ENCODE results near the gene EMILIN3.

EMILIN3 gene

DNA sequence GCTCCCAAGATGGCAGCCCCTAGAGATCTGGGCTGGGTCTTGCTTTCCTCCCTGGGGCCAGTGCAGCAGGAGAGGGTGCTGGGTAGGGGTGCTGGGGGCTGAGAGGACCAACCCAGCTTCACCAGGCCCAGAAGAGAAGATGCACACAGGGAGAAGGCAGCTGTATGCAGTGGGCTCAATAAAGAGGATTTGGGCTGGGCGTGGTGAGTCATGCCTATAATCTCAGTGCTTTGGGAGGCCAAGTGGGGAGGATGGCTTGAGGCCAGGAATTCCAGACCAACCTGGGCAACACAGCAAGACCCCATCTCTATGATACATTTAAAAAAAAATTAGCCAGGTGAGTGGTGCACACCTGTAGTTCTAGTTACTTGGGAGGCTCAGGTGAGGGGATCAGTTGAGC, 25.7 kb upstream of the EMILIN3 start:
- no peak for DNase-seq (ENCODE audit: low read depth in 2 of 2)

DNA sequence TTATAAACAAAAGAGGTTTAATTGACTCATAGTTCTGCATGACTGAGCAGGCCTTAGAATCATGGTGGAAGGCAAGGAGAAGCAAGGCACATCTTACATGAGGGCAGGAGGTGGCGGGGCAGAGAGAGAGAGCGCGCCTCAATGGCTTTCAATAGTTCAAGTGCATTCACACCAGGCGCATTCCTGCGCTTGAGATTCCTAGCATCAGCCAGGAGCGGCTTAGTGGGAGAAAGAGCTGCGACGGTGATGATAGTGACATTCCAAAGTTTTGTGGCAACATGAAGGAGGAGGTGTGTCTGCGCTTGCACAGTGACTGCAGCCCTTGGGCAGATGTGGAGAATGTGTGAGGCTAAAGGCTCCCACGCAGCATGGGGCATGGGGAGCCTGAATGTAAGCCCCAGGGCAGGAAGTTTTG, 25.0 kb upstream of the EMILIN3 start:
- DNase-seq (ENCODE audit: low read depth in 2 of 2) = no peak

DNA sequence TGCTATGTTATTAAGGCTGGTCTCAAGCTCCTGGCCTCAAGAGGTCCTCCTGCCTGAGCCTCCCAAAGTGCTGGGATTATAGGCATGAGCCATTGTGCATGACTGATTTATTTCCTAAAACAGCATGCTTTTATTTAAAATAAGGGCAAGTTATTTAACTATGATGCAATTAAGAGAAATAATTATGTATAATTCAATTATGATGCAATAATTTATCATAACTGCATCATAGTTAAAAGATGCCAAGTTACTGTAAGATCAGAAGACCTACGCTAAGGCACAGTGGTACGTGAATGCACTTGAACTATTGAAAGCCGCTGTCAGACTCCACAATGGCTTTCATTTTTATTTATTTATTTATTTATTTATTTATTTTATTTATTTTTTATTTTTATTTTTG, 24.3 kb upstream of the EMILIN3 start:
- DNase-seq (ENCODE audit: low read depth in 2 of 2) = no peak

DNA sequence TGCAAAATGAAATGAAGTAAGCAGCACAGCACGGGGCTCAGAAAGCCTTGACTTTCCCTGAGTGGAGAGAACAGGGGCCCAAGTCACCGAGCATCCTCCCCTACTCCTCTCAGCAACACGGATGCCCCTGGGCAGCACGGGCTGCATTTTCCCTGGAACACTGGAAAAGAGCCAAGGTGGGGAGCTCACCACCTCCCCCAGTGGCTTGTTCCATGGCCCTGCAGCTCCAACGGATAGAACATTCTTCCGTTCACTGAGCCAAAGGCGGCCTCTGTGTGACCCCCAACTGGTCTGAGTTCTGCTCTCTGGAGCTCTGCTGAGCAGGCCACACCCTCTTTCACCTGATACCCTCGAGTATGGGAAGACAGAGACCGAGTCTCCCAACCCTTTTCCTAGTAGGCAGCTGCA, 20.8 kb upstream of the EMILIN3 start:
- DNase-seq (ENCODE audit: low read depth in 2 of 2) = no peak

DNA sequence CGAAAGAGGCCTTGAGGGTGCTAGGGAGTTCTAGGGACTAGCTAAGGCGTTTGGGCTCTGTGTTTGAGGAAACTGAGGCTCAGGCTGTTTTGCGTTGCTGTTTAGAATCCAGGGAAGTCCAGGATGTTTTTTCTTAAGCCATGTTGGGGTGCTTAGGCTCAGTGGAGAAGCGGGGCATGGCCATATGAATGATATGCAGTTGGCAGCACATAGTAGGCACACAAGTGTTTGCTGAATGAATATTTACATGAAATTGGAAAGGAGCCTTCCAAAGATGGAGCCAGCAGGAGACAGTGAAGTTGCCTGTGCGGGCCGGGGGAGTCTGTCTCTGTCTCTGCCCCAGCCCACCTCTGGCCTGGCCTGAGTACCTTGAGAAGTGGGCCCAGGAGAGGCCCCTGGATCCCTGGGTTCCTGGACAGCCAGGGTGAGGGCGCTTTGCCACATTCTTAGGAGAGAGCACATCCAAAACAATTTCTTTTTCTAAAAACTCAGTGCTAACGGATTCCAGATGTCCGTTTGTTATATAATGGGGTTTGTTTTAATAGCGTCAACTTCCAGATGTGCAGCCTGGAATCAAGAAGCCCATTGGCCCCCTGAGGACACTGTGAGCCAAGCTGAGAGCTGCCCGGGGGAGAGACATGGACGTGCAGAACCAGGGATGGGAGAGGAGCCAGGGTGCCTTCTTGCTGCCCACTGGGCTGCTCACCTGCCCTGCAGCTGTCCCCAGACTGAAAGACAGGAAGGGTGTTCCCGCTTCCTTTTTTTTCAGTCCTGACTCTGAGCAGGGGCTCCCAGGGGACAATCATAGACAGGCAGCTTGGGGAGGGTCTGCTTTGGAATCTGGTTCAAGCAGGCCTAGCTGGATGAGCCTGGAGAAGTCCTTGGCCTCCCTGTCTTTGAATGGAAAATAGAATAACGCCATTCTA, 20.1 kb upstream of the EMILIN3 start:
- DNase-seq (ENCODE audit: low read depth in 2 of 2) = no peak

DNA sequence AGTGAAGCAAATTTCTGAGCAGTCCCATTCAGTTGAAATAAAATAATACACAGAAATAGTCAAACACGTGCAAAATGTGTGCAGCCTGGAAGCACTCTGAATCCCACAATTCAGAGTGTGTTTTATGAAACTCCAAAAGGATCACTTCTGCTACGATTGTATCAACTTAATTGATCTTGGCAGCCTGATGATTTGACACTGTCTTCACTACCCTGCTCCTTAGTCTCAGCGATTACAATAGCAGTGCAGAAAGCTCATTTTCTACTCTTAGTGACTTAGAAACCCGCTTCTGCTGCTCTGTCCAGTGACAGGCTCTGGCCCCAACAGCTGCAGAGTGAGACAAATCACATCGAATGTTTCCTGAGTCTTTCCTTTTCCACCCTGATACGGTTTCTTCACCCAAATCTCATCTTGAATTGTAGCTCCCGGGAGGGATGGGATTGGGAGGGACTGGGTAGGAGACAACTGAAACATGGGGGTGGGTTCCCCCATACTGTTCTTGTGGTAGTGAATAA, 16.2 kb upstream of the EMILIN3 start:
- no peak for DNase-seq (ENCODE audit: low read depth in 2 of 2)

DNA sequence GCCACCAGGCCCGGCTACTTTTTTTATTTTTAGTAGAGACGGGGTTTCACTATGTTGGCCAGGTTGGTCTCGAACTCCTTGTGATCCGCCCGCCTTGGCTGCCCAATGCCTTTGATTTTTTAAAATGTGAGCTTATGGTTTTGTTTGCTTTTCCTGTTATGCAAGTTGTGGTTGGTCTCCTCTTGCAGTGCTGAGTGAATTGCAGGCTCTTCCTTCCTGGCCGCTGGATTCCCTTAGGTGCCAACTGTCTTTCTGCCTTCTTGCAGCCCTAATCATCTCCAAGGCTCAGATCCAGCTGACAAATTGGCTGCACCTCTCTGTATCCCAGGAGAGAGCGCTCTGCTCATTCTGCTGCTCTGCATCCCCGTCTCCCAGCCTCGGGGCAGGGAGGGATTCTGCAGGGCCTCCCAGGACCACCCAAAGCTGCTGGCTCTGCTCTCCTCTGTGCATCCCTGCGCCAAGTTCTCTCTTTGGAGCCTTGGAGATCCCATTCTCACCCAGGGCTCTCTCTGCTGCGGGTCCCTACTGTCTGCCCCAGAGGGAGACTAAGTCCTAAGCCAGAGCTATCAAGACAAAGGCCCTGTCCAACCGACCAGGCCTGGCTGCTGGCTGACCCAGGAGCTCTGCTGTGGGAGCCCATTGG, 14.1 kb upstream of the EMILIN3 start:
- no peak for DNase-seq (ENCODE audit: low read depth in 2 of 2)

DNA sequence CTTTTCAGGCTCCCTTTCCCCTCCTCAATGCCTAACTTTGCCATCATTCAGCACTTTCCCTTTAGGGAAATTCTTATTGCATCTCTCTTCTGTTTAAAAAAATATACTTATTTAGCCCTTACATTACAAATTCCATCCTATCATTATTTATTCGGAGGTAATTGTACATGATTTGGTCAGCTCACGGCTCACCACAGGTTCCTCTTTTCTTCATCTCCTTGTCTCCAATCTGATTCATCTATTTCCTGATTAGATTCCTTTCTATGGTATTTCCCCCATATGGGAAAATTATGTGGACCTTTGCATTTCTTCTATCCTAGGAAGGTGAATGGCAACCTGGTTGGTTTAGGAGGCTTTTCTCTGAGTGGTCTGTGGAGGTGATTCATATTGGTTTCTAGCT, 12.9 kb upstream of the EMILIN3 start:
- DNase-seq (ENCODE audit: low read depth in 2 of 2) = no peak

DNA sequence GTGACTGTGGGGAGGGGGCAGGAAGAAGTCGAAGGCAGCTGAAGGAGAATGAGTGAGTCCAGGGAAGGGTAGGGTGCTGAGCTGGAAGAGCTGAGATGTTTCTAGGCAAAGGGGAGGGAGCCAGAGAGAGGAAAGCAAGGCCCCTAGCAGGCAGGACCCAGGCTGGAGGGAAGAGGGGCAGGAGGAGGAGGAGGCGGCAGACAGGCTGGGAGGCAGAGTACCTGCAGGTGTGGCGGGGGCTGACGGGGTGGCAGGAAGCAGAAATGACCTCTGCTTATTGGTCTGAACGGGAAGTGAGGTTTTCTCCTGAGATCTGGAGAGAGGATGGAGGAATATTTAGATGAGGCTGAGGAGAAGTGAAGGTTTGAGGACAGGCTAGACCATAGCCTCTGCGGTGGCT, 10.7 kb upstream of the EMILIN3 start:
- DNase-seq (ENCODE audit: low read depth in 2 of 2) = no peak

DNA sequence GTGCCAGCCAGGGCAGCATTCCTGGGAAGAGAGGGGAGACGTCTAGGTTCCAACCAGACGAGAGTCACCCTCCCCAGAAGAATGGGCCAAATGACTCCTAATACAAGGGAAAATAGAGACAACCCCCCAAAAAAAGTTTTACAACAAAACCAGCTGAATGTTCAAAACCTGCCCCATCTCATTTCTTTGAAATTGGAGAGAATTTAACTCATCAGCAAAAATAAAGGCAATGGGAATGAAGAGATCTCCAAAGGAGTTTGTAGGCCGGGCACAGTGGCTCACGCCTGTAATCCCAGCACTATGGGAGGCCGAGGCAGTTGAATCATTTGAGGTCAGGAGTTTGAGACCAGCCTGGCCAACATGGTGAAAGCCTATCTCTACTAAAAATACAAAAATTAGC, 9.7 kb upstream of the EMILIN3 start:
- DNase-seq (ENCODE audit: low read depth in 2 of 2) = no peak

DNA sequence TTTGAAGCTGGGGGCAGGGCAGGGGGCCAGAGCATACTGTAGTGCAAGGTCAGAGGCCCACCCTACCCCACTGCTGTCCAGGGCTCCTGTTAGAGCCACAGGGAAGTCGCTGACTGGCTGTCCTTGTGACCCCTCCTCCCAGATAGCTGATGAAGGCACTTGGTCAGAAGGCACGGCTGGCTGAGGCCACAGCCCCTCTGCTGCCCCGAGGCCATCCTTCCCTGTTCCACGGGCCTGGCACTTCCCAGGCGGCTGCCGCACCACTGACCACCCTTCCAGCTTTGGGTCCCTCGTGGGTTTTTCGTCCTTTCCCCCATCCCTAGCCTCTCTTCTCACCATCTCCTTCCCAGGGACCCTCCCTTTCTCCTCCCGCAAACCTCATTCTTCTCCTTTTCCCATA, 9.2 kb upstream of the EMILIN3 start:
- DNase-seq (ENCODE audit: low read depth in 2 of 2) = no peak

DNA sequence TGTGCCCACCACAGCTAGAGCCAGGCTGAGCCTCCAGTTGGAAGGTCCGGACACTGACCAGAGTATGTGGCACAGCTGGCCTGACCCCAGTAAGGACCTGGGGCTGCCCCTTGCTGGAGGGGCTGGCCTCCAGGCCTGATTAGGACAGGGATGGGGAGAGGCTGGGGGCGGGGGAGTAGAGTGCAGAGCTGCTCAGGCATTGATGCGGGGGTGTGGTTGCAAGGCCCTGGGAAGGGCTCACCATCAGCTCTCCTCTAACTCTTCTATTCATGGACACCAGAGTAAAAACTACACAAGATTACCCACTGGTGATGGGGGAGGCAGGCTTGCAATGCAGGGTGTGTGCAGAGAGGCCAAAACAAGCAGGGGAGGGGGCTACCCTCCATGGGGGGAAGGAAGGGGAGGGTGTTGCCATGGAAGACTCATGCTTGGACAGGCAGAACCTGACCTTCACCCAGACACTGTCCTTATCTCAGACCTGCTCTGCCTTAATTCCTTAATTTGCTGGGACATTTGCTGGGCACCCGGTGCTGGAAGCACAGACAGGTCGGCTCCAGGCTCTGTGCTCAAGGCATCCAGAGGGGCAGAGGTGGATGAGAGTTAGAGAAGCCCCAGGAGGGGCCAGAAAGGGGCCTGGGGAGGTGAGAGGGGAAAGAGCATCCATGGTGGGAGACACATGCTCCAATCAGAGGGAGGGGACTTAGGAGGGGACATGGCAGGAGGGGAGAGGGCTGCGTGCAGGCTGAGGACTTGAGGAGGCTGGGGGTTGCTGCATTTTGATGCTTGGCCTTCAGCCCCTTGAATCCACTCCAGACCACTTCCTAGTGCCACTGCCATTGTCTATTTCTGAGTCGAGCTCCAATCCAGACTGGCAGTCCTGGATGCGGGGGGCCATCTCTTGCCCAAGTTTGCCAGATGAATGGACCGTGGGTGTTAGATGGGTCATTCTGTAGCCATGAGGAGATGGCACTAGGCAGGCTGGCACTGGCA, 7.6 kb upstream of the EMILIN3 start:
- no peak for DNase-seq (ENCODE audit: low read depth in 2 of 2)

DNA sequence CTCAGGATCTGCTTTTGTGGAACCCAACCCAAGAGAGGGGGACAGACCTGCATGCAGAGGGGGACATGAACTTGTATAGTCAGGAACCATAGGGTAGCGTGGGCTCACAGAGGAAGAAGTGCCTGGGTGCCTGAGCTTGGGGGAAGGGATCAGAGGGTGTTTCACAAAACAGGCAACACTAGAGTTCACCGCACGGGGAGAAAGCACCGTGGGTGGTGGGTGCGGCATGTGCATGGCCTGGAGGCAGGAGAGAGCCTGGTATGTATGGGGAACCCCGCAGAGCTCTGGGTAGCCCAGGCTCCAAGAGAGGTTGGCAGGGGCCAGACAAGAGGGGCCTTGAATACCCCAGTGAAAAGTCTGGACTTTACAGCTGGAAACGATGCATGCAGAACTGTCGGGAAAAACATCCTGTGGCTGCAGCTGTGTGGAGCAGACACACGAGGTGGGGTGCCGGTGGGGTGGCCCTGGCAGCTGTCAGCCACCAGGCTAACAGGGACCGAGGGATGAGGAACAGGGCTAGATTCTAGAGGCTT, 6.7 kb upstream of the EMILIN3 start:
- no peak for DNase-seq (ENCODE audit: low read depth in 2 of 2)

DNA sequence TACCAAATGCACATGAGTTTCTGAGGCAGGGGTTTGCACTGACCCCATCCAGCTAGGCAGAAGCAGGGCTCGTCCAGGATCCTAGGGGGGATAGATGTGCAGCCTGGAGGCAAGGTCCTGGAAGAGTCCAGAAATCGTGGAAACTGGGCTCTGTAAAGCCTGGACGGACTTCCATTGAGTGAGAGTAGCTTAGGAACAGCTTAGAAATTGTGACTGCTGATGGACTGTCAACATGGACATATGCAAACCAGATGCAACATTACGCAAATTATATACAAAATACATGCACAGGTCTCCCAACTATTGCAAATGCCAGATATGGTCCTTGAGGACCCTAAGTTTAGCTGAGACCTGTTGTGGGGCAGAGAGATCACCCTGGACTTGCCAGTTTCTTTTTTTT, 4.8 kb upstream of the EMILIN3 start:
- no peak for DNase-seq (ENCODE audit: low read depth in 2 of 2)

DNA sequence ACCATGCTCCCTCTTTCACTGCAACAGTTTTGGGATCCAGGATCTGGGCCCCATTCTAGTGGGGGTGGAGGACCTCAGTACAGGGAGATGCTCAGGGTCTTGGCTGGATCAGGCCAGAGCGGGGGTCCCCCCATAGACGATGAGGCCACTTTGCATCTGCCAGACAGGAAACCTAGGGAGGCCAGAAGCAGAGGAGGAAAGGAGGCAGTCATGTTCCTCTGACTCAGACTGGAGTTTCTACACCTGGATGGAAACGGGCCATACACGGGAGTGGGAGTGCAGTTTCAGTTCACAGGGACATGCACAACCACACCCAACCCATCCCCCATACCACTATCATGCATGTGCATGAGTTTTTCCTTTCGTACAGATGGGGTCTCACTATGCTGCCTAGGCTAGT, 3.6 kb upstream of the EMILIN3 start:
- DNase-seq (ENCODE audit: low read depth in 2 of 2) = no peak

DNA sequence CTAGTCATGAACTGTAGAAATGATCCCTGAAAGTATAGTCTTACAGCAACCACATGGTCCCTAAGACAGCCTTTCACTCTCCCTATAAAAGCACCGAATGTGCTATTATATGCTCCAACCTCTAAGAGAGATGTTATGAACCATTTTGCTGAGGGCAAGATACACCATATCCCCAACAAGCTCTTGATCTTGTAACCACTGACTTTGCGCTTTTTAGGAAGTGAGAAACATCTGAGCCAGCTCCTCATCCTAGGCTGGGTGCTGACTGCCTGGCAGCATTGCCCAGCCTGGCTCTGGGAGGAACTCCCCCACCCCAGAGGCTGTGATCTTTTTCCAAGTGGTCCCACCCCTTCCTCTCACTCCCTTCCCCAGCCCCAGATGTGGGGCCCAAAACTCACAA, 3.1 kb upstream of the EMILIN3 start:
- DNase-seq (ENCODE audit: low read depth in 2 of 2) = no peak

DNA sequence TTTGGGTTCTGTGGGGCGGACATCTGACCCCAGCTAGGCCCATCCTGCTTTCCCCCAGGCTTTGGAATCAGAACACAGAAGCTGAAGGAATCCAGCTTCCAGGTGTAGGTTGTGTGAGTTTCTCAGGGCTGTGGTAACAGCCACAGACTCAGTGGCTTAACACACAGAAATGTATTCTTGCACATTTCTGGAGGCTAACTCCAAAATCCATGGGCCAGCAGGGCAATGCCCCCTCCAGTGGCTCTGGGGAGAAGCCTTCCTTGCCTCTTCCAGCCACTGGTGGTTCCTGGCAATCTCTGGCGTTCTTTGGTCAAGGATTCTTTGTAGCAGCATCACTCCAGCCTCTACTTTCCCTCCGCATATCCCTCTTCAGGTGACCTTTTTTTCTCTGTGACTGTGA, 1.3 kb upstream of the EMILIN3 start:
- DNase-seq (ENCODE audit: low read depth in 2 of 2) = no peak

DNA sequence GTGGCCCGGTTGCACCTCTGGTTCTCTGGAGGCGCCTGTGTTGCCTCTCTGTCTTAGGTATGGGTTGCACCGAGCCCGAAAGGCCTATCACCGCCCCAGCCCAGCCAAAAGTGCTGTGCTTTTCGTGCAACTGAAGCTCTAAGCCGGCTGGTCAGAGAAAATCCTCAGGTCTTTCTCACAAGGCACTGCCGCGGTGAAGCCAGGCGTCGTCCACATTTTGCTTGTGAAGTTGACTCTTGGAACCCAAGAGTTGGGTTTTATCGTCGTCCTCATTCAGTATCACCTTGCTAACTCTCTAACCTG, 726 bp upstream of the EMILIN3 start:
- no peak for DNase-seq (ENCODE audit: low read depth in 2 of 2)

DNA sequence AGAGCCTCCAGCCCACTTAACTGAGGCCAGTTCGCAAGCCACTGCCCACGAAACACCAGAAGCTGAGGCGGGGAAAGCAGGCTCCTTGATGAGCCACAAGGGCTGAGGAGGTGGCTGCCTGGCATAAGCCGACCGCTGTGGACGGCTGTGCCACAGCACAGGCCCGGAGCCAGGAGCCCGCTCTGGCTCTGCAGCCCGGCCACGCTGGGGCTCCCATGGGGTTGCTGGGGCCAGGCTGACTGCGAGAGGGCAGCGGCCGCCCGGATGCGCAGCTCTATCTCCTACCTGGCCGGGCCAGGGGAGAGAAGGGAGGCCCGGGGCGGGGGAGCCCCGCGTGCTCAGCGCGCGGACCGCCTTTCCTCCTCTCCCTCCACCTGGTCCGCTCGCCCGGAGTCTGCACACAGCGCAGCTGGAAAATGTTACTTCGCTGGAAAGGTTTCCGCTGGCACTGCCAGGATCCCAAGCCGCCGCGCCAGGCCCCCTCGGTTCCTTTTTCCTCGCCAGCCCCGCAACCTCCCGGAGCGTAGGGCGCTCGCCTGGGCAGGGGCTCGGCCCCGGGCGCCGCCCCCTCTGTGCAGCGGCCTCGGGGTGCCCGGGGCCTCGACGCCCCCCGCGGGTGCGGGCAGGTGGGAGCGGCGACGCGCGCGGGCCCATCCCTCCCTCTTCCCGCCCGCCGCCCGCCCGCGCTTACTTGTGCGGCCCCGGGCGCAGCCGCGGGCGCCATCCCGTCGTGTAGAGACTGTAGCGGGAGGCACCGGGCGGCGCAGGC, 657 bp downstream of the EMILIN3 start:
- DNase-seq (ENCODE audit: low read depth in 2 of 2) = no peak

DNA sequence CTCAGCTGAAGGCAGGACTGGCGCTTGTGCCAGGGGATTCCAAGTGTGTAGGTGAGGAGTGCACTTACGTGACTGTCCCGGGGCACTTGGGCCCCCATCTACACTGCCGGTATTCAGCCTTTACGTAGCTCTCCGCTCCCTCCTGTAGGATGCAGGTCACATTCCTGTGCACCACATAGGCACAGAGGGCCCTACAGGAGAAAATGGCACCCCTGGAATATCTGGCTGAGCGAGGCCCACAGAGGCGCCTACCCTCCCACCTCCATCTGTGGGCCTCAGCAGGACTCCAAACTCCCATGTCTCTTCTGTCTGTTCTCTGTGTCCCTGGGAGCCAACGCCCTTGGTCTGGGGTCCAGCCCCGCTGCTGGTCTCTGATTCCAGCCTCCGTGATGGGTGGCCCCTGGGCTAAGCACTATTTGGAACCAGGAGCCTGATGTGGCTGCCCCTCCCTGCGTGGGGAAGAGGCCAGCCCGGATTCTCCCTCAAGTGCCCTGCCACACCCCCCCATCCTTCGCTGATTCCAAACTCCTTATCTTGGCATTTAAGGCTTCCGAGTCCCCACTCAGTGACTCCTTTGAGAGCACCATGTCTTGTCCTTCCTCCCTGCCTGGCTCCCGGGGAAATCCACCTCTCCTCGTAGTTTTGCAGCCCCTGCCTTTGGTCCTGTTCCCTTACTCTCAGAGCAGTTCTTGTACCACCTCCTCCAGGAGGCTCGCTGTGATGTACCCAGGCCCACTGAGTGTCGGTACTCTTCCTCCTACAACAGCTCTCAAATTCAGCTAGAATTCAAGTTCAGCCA, 1.5 kb downstream of the EMILIN3 start:
- DNase-seq (ENCODE audit: low read depth in 2 of 2) = no peak

Measured in stimulated activated CD8-positive, alpha-beta memory T cell treated with anti-CD3 and anti-CD28 coated beads, Interleukin-2, amount 100 ng/mL, for 1 hour (primary cell).